Uterus (tissue), 4 donors: ENCODE results near the gene STT3B. TPM values are rescaled to one million over a fixed set of nuclear protein-coding genes. Genes with fewer than 3 reads are reported as not detected.

Source experiments
- DNase-seq, 2 donors: peaks; one replicate each; pipeline ENCODE4 v3.0.0-alpha.2; 2019 to 2020
- H3K27ac ChIP-seq, 2 donors: fragments of 200-600 bp; sonication (generic); 1 replicate in 1 of 2; 2 replicates in 1 of 2; pipeline ENCODE4 v1.5.1; 2016 to 2018
- H3K27me3 ChIP-seq, 2 donors: fragments of 200-600 bp; sonication (generic); one replicate each; pipeline ENCODE4 v1.5.1; 2018 to 2019; ENCODE audit warnings: control low read depth in 1 of 2
- H3K36me3 ChIP-seq, 2 donors: fragments of 200-600 bp; sonication (generic); one replicate each; pipeline ENCODE4 v1.5.1; 2019; ENCODE audit warnings: control low read depth in 1 of 2
- H3K4me1 ChIP-seq, 2 donors: fragments of 200-600 bp; sonication (generic); one replicate each; pipeline ENCODE4 v1.5.1; 2018 to 2019; ENCODE audit warnings: control low read depth in 1 of 2
- H3K4me3 ChIP-seq, 2 donors: fragments of 200-600 bp; sonication (generic); 1 replicate in 1 of 2; 2 replicates in 1 of 2; pipeline ENCODE4 v1.5.1; 2018 to 2019; ENCODE audit warnings: mild to moderate bottlenecking in 1 of 2
- H3K9me3 ChIP-seq, 2 donors: fragments of 200-600 bp; sonication (generic); one replicate each; pipeline ENCODE4 v1.5.1; 2019; ENCODE audit warnings: control low read depth in 1 of 2
- CTCF ChIP-seq, 4 experiments: fragments of 200-600 bp in 2 of 4; fragments of 450-650 bp in 2 of 4; sonication (generic) in 2 of 4; IDR thresholded peaks; one replicate each; pipeline ENCODE4 v1.5.1; 2016 to 2019; ENCODE audit warnings: antibody characterized with exemption in 4 of 4, mild to moderate bottlenecking in 2 of 4, moderate library complexity in 1 of 4
- POLR2A ChIP-seq, 2 donors: fragments of 450-650 bp; IDR thresholded peaks; one replicate each; pipeline ENCODE4 v1.6.1; 2016; ENCODE audit warnings: antibody characterized with exemption in 2 of 2, mild to moderate bottlenecking in 1 of 2, moderate library complexity in 1 of 2
- intact Hi-C: fragments of 100-400 bp; cut with DNase I; formaldehyde crosslinking; loops from one replicate; pipeline ENCODE4 v1.15.1; 2023; ENCODE audit warnings: low total_unique reads
- total RNA-seq, 4 donors: library from RNA; depleted of rRNA in 3 of 4; stranded (reverse); fragments of >200 nt in 3 of 4; gene quantifications; one replicate each; pipeline versions ENCODE4 v1.1.0 to v1.2.4, GENCODE V29; 2014 to 2023
- donor health status: DM: yes; HTN: yes; CAD: no.

The STT3B gene
- total RNA-seq, 4 donors from 2014 or later = 57.1 to 233 (median 96.0) TPM

DNA sequence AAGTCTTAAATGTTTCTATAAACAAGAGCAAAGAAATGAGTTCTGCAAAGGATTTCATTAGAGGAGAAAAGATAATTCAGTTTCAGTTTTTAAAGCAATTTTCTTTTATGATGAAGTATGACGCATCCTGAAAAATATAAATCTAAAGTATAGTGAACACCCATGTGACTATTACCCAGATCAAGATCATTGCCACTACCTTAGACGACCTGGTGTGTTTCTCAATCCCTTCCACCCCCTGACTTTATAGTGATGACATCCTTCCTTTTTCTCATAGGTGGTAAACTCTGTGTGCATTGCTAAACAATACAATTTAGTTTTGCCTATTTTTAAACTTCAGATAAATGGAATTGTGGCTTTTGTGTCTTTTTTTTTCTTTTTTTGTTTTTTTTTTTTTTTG is 8.4 kb downstream of the STT3B start:
- no peak for DNase-seq
- TF ChIP-seq CTCF (IDR thresholded peaks at IDR 0.05) = no peak
- TF ChIP-seq POLR2A (IDR thresholded peaks at IDR 0.05) = no peak
- H3K36me3 ChIP-seq = no peaks in the 10 kb centered on the region
- no peaks in the 10 kb centered on the region for H3K4me1 ChIP-seq
- H3K9me3 ChIP-seq = no peaks in the 10 kb centered on the region
- intact Hi-C loops = no loop called here
- H3K4me3 ChIP-seq = no peak overlapping the region
- H3K27ac ChIP-seq = no peak overlapping the region
- H3K27me3 ChIP-seq = no peaks in the 10 kb centered on the region

DNA sequence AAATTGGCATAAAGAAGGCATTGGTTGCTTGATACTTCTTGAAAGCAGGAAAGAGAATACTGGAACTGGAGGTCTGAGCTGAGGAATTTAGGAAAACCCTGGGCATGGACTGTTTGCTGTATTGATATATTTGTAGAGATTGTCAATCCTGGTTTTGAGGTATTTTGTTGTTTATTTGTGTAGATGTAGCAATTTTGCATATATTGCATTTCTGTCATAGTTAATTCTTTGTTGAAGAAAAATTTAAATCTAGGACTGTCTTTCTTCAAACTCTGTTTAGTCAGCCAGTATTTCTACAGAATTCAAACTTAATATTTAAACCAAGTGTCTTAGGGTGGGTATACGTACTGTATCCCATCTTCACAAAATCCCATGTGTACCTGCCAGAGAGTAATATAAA is 9.5 kb downstream of the STT3B start:
- H3K4me1 ChIP-seq = no peaks in the 10 kb centered on the region
- no peaks in the 10 kb centered on the region for H3K27me3 ChIP-seq
- H3K4me3 ChIP-seq = no peak overlapping the region
- no peak overlapping the region for H3K27ac ChIP-seq
- no peak for DNase-seq
- no peaks in the 10 kb centered on the region for H3K36me3 ChIP-seq
- TF ChIP-seq POLR2A (IDR thresholded peaks at IDR 0.05) (no peak), CTCF (IDR thresholded peaks at IDR 0.05) (no peak)
- intact Hi-C loops = no loop called here
- no peaks in the 10 kb centered on the region for H3K9me3 ChIP-seq

GRCh38 chr3:31543375-31543774 is 10.7 kb downstream of the STT3B start:
- no peaks in the 10 kb centered on the region for H3K4me1 ChIP-seq

DNA sequence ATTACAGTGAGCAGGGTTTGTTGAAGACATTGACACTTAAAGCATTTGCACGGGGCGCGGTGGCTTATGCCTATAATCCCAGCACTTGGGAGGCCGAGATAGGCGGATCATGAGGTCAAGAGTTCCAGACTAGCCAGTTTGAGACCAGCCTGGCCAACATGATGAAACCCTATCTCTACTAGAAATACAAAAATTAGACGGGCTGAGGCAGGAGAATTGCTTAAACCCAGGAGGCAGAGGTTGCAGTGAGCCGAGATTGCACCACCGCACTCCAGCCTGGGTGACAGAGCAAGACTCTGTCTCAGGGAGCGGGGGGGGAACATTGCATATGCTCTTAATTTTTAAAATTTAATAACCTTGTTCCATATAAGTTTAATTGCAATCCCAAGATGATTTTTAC is 11.9 kb downstream of the STT3B start:
- no peaks in the 10 kb centered on the region for H3K36me3 ChIP-seq
- DNase-seq = no peak
- no peak overlapping the region for H3K4me3 ChIP-seq
- intact Hi-C loops = no loop called here
- no peaks in the 10 kb centered on the region for H3K27me3 ChIP-seq
- H3K4me1 ChIP-seq = no peaks in the 10 kb centered on the region
- H3K9me3 ChIP-seq = no peaks in the 10 kb centered on the region
- H3K27ac ChIP-seq = peak overlapping the region in 1 of 2 donors; percentile 15
- TF ChIP-seq CTCF (IDR thresholded peaks at IDR 0.05) (no peak), POLR2A (IDR thresholded peaks at IDR 0.05) (no peak)

More at GRCh38 chr3:31543375-31543774, 10.7 kb downstream of the STT3B start:
- Histone ChIP-seq H3K27ac (no peak overlapping the region), H3K4me3 (no peak overlapping the region), H3K27me3 (no peaks in the 10 kb centered on the region), H3K9me3 (no peaks in the 10 kb centered on the region), H3K36me3 (no peaks in the 10 kb centered on the region)
- intact Hi-C loops = no loop called here
- DNase-seq = no peak
- TF ChIP-seq POLR2A (IDR thresholded peaks at IDR 0.05) (no peak), CTCF (IDR thresholded peaks at IDR 0.05) (no peak)

GRCh38 chr3:31546162-31546561 is 13.4 kb downstream of the STT3B start:
- H3K9me3 ChIP-seq = no peaks in the 10 kb centered on the region
- DNase-seq = no peak
- no peak overlapping the region for H3K4me3 ChIP-seq
- no peaks in the 10 kb centered on the region for H3K27me3 ChIP-seq
- H3K36me3 ChIP-seq = no peaks in the 10 kb centered on the region
- no peak for TF ChIP-seq CTCF (IDR thresholded peaks at IDR 0.05)
- TF ChIP-seq POLR2A (IDR thresholded peaks at IDR 0.05) = no peak
- no peaks in the 10 kb centered on the region for H3K4me1 ChIP-seq
- intact Hi-C loops = no loop called here
- no peak overlapping the region for H3K27ac ChIP-seq
